AG04449 (cell line): ENCODE data around the gene SYTL3.

Experiments
- CTCF ChIA-PET: fragments of 350-600 bp; formaldehyde crosslinking; extraction: SDS; loops from one replicate; lab custom pipeline; 2021; ENCODE audit warnings: antibody characterized with exemption; lab: Yijun Ruan, JAX
- POLR2A ChIA-PET: fragments of 400-600, 350-600 bp; formaldehyde crosslinking; extraction: SDS; loops from one replicate; lab custom pipeline; 2020; ENCODE audit warnings: antibody characterized with exemption, inconsistent platforms; lab: Yijun Ruan, JAX
- DNase-seq: peaks from one replicate; pipeline ENCODE4 v3.0.0-alpha.2; 2010; ENCODE audit warnings: low read depth, low spot score
- H3K4me3 ChIP-seq: 2 replicates; pipeline ENCODE4 v1.5.1; 2011; ENCODE audit warnings: low read depth, mild to moderate bottlenecking, control low read depth, low read length
- TF ChIP-seq, protein P1 (sequence below): IDR thresholded peaks from one replicate; pipeline ENCODE4 v1.5.1; 2011; ENCODE audit warnings: mild to moderate bottlenecking, moderate library complexity, low read length, control low read depth, inconsistent platforms; ENCODE audit not compliant: insufficient read depth; ENCODE audit errors: missing control alignments

SYTL3 gene

DNA sequence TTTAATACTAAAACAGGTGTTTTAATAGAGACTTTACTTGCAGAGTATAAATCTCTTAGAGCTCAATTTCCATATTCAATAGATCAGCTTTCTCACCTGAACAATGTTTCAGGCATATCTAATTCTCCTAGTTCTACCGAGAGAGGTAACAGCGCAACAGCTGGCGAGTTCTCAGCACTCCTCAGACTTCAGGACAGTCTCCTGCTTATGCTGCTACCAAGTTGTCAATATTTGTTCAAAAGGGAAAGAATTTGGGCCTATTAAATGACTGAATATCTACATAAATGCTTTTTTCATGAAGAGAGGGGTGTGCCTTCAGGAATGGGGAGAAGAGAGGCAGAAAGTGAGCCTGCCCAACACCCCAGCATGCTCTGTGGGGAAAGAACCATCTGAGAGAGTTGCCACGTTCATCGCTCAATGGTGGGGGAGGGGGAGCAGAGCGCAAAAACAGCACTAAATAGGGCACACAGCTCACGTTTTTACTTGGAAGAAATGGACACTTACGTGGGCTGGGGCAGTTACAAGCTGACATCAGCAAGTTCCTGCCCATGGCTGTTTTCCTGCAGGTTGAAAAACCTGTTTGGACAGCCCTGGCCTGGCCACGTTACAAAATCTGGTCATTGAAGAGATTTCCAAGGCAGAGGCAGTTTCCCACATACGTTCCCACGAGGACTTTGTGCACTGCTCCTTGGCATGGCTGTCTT lies 131.3 kb downstream of the SYTL3 start:
- CTCF ChIA-PET = interaction anchor here (0.8 to 1.4 kb wide), 7 partner anchors 8 to 567 kb away, joined by 3 to 5 read pairs (median 4); no protein-coding TSS in a partner anchor

GRCh38 chr6:158781692-158782373 lies 132.0 kb downstream of the SYTL3 start:
- TF ChIP-seq, protein P1, sequence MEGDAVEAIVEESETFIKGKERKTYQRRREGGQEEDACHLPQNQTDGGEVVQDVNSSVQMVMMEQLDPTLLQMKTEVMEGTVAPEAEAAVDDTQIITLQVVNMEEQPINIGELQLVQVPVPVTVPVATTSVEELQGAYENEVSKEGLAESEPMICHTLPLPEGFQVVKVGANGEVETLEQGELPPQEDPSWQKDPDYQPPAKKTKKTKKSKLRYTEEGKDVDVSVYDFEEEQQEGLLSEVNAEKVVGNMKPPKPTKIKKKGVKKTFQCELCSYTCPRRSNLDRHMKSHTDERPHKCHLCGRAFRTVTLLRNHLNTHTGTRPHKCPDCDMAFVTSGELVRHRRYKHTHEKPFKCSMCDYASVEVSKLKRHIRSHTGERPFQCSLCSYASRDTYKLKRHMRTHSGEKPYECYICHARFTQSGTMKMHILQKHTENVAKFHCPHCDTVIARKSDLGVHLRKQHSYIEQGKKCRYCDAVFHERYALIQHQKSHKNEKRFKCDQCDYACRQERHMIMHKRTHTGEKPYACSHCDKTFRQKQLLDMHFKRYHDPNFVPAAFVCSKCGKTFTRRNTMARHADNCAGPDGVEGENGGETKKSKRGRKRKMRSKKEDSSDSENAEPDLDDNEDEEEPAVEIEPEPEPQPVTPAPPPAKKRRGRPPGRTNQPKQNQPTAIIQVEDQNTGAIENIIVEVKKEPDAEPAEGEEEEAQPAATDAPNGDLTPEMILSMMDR = no peak
- CTCF ChIA-PET = interaction anchor here (0.9 to 1.6 kb wide), 5 partner anchors 10 to 567 kb away, joined by 3 to 5 read pairs (median 4); no protein-coding TSS in a partner anchor
- no peak overlapping the region for H3K4me3 ChIP-seq
- DNase-seq = no peak
- POLR2A ChIA-PET = no interaction called here

More for the DNA sequence above, 131.3 kb downstream of the SYTL3 start:
- DNase-seq = no peak
- TF ChIP-seq, protein P1 = no peak
- no peak overlapping the region for H3K4me3 ChIP-seq
- POLR2A ChIA-PET = no interaction called here

DNA sequence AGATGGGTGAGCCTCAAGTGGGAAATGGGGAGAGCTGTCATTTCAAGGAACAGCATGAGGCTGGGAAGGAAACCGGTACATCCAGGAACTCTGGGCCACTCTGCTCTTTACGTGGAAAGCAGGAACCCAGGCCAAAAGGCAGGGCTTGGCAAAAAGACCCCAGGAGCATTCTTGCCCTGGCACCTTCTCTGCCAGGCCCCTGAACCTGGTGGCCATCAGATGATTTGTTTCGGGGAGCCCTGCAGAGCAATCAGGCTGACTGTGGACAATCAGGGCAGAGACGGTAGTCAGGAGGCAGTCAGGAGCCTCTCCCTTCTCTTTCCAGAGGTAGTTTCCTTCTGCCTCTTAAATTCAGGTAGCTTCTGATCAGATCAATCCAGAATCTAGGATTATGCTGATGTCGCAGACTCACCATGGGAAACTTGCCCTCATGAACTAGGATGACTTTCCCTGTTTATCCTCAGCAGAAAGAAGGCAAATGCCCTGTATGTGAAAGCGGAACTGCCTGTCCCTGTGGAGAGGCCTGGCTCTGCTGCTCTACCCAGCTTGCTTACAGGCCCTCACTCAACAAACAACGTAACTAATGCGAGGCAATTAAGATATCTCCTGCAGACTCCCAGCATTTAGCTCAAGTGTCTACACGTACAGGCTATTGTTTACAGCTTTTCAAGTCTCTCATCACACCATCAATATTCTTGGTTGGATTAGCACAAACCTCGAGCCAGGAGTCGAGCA lies 132.7 kb downstream of the SYTL3 start:
- TF ChIP-seq, protein P1 = no peak
- ChIA-PET CTCF (interaction anchor here (0.9 to 1.6 kb wide), 4 partner anchors 9 to 190 kb away, joined by 3 to 5 read pairs (median 4); no protein-coding TSS in a partner anchor), POLR2A (no interaction called here)
- H3K4me3 ChIP-seq = no peak overlapping the region
- DNase-seq = no peak

DNA sequence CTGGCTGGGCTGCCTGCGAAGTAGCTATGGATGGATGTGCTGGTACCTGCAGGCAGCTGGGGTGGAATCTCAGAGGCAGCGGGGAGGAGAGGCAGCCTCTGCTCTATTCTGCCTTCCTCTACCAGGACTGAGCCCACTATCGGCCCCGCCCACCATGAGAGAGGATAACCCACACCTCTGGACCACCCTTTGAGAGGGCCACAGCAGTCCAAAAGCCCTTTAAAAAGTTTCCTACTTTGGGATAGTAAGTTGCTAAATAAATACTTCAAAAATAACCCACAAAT lies 133.3 kb downstream of the SYTL3 start:
- no peak overlapping the region for H3K4me3 ChIP-seq
- TF ChIP-seq, protein P1 = no peak
- DNase-seq = no peak
- ChIA-PET CTCF (interaction anchor here (1.4 to 1.6 kb wide), 2 partner anchors 10 to 190 kb away, joined by 4 to 5 read pairs; no protein-coding TSS in a partner anchor), POLR2A (no interaction called here)

DNA sequence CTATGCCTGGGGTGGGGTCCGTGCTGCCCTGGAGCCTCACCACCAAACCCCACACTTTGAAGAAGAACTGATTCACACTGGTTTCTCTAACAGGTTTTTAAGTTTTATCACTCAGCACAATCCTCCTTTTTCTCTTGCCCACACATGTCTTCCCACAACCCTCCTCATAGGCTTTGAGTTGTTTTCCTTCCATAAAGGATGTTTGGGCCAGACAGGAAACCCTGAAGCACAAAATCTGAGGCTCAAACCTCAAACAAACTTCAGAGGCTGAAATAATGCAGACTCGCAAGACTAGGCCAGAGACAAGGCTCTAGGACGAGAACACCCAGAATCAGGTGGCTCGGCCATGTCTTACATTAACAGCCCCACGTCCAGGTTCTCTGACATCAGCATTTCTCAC lies 134.0 kb downstream of the SYTL3 start:
- no peak overlapping the region for H3K4me3 ChIP-seq
- CTCF ChIA-PET = interaction anchor here (1.3 to 1.6 kb wide), 2 partner anchors 14 to 189 kb away, joined by 3 to 5 read pairs; no protein-coding TSS in a partner anchor
- TF ChIP-seq, protein P1 = no peak
- no peak for DNase-seq
- POLR2A ChIA-PET = no interaction called here
